ENCODE results near the gene PARP12.

Gene PARP12

DNA sequence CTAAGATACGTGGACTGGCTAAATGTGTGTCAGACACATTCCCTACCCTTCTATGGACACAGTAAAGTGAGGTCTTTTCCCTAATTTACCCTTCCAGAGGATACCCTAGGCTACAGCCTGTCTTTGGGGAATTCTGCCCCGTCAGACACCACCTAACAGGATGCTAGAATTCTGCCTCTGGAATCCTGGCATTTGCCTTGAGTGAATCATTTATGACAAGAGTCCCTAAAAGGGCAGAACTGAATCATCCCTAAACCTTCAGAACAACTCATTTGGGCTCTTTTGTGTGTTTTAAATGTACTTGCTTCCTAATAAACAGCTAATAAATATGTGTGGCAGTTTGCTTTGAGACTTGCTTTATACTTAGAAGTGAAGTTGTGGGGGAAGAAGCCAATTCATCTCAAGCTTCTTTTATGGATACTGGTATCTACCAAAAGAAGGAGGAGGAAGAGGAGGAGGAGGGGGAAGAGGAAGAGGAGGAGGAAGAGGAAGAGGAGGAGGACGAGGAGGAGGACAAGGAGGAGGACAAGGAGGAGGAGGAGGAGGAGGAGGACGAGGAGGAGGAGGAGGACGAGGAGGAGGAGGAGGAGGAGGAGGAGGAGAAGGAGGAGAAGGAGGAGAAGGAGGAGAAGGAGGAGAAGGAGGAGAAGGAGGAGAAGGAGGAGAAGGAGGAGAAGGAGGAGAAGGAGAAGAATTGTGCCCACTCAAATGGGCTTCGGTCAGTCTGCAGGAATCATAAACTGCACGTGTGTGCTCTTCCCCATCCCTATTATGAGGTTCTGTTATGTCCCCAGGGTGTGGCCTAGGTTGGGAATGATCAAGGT lies 27.1 kb downstream of the PARP12 start:
- no peak for DNase-seq (ENCODE audit: low read depth in 2 of 2)

DNA sequence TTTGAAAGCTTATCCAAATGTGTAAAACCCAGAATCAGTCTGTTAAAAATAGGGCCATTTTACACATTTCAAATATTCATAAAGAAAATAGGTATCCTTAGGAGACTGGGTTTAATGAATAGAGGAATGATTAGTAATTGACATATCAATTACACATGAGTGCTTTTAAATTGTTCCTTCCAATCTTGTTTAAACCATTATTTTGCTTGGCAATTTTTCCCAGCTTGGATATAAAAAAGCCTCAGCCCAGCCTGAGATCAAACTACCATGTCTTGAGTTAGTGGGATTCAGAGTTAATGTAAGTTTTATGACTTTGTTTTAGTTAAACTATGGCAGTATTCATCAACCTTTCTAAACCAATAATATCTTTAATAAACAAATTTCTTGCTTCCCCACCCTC lies 28.3 kb downstream of the PARP12 start:
- no peak for DNase-seq (ENCODE audit: low read depth in 2 of 2)

DNA sequence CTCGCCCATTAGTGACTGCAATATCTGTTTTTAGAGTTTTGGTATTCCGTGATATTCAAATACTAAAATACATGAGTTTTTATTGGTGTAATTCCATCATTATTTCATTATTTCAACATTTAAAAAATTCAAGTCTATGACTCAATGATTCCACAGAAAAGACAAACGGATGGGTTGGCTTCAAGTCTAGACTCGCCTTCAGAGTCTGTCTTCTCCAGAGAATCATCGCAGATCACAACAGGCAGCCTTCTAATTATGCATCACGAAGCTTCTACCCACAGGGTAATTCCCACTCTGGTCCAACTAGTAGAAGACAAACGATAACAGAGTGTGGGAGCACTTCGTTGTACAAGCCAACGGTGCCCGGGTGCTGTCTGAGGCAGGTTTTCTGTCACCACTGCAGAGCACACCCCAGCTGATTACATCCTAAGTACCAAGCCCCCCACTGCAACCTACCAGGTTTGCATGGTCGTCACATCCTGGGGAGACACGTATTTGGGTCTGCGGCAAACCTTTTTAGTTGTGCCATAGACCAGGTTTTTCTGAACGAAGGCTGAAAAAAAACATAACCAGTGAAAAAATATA lies 28.9 kb downstream of the PARP12 start:
- DNase-seq (ENCODE audit: low read depth in 2 of 2) = no peak

DNA sequence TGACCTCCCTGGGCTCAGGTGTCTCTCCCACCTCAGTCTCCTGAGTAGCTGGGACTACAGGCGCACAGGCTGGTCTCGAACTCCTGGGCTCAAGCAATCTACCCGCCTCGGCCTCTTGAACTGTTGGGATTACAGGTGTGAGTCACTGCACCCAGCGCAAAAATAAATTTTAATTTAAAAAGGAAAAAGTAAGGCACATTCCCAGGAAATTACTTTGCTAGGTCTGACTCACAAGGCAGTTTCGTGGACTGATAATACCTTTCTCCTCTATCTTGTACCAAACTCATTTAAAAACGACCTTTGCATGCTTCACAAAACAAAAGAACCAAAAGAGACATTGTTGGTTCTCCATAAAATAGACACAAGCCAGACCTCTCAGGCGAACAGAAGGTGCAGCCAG lies 29.7 kb downstream of the PARP12 start:
- no peak for DNase-seq (ENCODE audit: low read depth in 2 of 2)

DNA sequence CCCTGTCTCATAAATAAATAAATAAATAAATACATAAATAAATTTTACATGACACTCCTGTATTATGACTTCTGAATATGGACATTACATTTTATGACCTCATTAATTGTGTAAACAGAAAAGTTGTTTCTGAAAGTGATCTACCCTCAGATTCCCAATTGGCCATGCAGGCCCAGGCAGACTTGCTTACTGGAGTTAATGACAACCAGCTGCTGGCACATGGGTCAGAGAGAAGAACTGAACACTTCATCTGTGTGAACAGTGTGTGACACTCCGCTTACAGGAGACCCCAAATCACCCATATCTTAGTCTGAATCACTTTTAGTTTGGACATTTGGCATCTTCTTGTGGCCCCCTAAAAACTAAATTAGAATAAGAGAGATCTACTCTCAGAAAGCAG lies 31.4 kb downstream of the PARP12 start:
- DNase-seq (ENCODE audit: low read depth in 2 of 2) = no peak

DNA sequence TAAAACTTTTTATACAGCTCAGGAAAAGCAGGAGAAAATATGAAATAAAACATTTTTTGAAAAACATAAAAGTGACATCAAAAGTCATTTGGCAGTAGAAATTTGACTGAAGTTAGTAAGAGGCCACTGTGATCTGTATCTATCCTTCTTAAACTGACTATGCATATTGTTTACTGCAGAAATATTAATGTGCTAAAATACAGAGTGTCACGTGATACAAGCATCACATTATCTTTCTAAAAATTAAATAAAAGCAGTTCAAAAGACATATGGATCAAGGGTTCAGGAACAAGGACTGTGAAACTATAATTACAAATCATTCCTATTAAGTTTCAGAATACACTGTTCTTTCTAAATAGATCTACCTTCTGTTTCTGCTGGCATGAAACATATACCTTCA lies 33.7 kb downstream of the PARP12 start:
- DNase-seq (ENCODE audit: low read depth in 2 of 2) = no peak

DNA sequence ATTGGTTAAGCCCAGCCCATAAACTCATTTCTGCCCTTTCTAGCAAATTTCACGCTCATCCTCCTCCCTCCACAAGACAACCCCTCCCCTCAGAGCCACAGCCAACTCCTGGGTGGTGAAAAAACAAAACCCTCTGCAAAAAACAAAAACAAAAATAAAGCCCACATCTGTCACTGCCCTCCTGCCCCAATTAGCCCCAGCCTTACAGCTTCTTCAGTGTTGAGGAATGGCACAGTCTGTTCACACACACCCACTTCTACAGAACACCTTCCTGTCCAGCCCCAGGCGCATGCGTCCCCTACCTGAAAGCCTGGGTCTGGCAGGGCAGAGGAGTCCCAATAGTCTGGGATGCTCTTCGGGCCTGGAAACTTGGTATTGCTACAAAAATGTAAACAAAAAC lies 34.4 kb downstream of the PARP12 start:
- DNase-seq (ENCODE audit: low read depth in 2 of 2) = no peak

DNA sequence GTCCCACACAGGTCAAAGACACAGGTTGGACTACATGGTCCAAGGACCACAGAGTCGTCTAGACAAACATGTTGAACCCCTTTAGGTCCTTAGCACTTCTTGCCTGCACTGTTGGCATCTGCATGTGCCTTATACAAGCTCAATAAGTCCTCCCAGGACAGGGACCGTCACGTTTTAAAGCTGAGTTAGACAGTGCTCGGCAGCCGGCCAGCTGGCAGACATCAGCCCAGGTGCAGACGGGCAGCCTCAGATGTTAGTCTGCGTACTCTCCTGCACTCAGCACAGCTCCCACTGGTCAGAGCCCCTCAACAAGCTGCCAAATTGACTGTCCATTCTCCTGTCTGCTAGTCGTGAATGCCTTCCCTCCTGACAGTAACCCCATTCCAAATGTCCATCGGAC lies 34.9 kb downstream of the PARP12 start:
- no peak for DNase-seq (ENCODE audit: low read depth in 2 of 2)

DNA sequence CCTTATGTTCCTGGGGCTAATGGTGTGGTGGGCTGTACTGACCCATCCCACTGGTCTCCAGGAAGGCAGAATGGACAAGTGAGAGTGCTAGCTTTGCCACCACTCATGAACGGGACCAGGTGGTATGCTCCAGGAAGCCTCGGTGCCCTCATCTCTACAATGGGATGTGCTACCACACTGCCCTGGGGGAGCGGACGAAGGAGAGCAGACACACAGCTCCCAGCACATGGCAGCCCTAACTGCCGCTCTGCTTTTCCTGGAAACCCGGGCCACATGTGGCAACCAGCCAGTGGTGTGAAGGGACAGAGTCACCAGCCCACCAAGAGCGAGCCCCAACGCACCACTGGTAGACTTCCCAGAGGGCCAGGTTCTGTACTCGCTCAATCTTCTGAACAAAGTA lies 35.8 kb downstream of the PARP12 start:
- no peak for DNase-seq (ENCODE audit: low read depth in 2 of 2)

DNA sequence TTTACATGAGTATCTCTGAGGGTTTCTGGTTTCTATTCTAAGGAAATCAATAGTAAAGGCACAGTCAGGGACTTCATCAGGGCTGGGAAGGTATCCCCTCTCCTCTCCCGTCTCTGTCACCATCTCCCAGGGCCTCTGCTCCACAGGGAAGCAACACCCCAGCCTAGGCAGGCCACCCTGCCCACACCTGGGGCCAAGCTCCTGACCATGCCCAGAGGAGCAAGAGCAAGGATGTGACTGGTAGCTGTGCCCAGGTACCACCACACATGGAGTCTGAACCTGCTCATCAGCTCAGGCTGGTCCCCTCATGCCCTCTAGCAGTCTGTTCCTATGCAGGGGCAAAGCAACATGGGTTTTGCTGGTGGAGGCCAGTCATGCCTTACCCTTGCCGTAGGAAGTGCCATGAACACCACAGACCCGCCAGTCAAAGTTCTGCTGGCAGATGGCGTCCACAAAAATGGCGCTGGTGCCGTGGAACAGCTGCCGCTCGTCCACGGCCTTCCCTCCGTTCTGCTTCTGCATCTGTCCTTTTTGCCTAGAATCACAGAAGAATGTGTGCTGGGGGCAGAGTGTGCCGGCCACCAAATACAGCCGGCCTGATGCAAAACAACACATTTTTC lies 36.8 kb downstream of the PARP12 start:
- DNase-seq (ENCODE audit: low read depth in 2 of 2) = no peak

DNA sequence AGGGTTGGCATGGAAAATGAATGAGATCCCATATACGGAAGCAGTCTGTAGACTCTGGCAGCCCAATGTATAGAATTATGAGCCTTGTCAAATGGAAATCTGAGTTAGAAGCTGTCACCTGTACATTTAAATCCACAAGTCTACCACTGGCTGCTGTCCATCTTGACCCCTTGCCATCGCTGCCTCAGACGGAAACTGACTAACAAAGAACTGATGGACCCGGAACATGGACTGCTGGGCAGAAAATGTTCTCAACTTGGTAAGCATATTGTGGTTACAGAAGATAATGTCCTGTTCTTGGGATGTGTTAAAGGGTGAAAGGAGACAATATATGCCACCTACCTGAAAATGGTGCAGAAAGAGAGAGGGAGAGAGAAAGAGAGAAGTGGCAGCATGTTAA lies 37.5 kb downstream of the PARP12 start:
- no peak for DNase-seq (ENCODE audit: low read depth in 2 of 2)

DNA sequence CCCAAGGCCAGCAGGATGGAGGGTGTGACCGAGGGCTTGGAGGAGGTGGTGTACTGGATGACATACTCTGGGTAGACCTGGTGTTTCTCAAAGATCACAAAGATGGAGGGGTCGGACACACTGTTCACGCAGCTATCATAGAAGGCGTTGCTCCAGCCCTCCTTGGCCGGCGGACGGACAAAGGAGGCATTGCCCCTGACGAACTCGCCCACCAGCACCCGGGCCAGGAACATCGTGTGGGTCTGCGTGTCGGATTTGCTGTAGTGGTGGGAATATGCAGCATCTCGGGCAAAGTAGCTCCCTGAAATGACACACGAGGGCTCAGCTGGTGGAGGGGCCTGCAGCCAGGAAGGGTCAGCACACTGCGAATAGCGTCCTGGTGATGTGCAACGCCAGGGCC lies 38.2 kb downstream of the PARP12 start:
- DNase-seq (ENCODE audit: low read depth in 2 of 2) = no peak

DNA sequence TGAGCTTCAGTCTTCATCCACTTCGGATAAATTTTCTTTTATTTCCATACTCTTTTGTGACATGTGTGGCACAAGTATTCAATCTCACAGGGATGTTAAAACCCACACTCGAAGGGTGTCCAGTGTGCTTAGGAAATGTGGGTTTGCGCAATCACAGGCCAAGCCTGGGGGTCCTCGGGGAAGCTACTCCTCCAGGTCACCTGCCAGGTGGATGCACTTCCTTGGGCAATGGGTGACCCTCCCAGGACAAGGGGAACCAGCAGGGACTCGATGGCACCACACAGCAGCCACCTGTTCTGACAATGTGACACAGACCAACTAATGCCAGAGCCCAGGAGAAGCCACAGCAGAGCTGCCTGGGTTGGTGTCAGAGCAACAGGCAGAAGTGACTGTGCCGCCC lies 39.0 kb downstream of the PARP12 start:
- DNase-seq (ENCODE audit: low read depth in 2 of 2) = no peak

DNA sequence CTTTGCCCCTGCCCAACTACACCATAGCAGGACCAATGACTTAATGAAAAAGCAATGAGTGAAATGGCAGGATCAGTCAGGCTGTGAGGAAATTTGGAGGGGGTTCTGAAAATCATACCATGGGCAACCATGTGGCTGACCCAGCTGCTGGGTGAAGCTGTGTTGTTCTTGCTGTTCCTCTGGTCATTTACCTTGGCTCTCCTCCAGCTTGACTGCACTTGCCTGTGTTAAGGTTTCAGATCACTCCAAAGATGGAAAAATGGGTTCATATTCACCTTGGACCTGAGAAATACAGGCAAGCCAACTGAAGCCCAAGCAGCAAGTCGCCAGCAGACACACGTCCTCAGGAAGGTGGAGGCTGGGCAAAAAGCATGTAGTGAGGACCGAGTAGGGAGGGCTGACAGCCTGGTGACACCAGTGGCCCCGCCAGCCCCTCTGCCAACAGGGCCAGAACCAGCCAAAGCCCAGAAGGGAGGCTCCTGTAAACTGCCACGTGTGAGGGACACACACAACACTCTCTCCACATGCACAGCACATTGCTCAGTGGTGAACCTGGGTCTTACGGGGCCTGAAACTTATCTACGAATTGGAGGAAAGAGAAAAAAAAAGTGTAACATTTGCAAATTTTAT lies 40.1 kb downstream of the PARP12 start:
- DNase-seq (ENCODE audit: low read depth in 2 of 2) = no peak

DNA sequence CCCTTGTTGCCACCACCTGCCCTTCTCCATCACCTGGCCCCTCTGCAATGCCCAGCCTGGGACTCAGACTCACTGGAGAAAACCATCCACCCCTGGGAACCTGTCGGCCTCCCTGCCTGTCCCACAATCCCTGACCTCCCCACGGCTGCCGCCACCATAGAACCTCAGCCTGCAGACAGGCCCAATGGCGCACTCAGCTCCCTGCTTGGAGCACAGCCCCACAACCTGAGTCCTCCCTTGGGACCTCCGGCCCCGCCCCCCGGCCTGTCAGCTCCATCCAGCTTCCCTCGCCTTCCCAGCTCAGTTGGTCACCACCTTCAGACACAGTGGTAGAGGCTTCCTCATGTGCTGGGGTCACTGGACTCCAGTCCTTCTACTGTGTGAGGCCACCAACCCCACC lies 41.1 kb downstream of the PARP12 start:
- DNase-seq (ENCODE audit: low read depth in 2 of 2) = no peak

DNA sequence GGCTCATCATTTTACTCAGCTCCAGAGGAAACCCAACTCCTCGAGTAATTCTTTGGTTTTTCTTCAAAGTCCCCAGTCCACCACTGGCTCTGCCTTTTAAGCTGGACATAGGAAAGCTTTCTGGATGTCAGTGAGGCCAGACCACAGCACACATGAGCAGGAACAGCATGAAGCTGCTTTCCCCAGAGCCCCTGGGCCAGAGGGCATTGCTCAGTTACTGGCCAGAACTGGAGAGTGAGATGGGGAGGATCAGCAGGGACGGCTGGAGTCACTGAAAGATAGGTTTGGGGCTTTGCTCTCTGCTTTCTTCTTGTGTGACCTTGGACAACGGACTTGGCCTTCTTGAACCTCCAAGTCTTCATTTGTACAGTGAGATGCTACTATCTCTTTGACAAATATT lies 43.1 kb downstream of the PARP12 start:
- no peak for DNase-seq (ENCODE audit: low read depth in 2 of 2)

DNA sequence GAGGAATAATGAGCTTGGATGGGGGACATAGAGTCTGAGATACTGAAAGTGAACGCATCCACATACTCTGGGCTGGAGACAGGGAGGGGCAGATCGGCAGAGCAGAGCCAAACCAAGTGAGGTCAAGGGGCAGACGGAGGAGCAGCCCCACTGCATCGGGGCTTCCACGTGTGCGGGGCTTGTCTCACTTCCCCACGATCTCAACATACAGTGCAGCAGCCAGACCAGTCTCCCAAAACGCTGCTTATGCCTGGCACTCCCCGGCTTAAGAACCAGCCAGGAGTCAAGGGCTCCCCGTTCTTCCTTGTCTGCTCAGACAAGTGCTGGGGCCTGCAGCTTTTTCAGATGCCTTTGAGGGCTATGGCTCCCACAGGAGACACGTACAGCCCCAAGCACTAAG lies 43.6 kb downstream of the PARP12 start:
- DNase-seq (ENCODE audit: low read depth in 2 of 2) = no peak

DNA sequence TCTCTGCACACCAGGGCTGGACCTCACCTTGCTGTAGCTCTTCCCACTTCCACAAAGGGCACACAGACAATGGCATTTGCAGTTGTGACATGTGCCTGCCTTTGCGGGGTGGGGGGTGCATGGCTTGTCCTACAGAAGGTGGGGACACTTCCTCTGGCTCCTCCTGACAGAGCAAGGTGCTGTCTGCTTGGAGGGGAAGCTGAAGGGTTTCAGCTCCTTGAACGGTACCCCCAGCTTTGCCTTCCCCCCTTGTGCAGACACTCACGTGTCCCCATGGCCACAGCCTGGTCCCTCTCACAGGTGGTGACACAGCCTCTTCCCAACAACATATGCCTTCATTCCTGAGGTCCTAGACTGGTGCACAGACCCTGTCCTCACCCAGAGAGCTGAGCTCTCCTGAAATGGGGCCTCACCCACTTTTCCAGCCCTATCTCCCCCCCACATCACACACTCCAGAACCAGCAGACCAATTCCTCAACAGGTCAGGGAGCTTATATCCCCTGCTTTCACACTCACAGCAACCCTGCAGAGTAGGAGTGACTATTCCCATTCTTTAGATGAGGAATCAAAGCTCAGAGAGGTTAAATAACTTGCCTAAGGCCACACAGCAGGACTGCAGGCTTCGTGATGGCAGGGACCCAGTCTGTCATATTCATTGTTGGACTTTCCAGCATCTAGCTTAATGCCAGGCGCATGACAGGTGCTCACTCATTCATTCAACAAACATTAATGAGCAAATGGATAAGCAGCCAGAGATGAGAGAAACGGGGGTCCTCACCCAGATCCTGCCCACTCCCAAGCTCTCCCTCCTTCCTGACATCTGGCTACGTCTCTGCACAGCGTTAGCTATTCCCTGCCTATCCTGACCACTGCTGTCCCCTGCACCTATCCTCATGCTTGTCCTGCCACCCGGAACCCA lies 44.4 kb downstream of the PARP12 start:
- DNase-seq (ENCODE audit: low read depth in 2 of 2) = no peak

DNA sequence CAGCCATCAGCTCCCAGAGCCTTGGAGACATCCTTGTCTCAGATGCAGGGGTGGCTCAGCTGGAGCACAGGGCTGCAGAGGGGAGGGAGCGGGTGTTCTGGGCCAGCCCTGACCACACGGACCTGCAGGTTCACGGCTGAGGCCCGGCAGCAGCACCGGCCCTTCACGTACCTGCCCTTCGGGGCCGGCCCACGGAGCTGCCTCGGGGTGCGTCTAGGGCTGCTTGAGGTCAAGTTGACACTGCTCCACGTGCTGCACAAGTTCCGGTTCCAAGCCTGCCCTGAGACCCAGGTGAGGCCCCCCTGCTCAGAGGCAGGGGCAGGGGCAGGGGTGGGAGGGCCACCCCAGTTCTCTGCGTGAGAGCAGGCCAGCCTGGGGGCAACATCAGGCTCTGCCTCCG lies 45.2 kb downstream of the PARP12 start:
- no peak for DNase-seq (ENCODE audit: low read depth in 2 of 2)

DNA sequence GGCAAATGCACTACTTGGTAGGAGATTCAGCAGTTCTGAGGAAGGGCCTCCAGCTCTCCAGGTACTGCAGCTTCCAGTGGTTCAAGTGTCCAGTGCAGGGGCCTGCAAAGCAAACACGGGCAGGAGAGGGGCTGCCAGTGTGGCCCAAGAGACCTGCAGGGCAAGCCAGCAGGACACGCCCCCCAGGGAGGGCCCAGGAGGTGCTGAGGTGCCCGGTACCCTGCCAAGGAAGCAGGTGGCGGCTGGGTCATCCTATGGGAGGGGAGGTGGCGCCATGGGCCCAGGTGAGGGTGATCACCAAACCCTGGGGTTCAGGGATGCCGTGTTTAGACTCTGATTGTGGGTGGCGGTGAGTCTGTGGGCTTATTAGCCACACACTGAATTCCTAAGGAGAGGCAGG lies 45.7 kb downstream of the PARP12 start:
- no peak for DNase-seq (ENCODE audit: low read depth in 2 of 2)

DNA sequence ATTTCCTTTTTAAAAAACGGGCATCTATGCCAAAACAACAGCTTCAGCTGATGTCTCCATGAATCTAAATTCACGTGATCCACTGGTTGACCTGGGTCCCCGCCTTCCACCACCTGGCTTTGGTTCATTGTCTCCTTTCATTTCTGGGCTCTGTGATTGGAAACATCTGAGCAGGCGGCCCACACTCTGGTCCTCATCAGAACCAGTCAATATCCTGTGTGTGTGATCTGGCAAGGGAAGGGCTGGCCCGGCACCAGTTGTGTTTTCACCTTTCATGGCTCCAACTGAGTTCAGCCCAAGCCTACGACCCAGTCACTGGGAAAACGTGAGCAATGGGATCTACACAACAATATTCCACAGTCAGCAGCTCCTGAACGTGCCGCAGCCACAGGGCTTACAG lies 46.2 kb downstream of the PARP12 start:
- DNase-seq (ENCODE audit: low read depth in 2 of 2) = no peak

DNA sequence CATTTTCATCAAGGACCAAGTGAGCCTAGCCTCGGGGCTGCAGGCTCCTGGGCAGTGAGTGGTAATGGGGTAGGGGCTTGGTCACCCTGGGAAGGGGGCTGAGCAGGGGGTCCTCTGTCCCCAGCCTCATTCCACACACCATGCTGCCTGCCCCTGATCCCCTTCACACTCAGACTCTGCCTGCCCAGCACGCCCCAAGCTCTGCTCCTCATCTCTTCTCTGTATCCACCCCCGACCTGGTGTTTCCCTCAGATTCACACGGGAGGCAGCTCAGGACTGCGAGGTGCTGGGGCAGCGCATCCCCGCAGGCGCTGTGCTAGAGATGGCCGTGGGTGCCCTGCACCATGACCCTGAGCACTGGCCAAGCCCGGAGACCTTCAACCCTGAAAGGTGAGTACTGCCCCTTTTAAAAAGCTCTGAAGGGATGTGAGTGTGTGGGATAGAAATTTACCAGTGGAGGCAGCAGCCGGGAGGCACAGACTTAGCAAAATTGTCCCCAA lies 47.2 kb downstream of the PARP12 start:
- DNase-seq (ENCODE audit: low read depth in 2 of 2) = no peak
